ENCODE measurements around the gene ZNF860. TPM values are rescaled to one million over a fixed set of nuclear protein-coding genes. Genes with fewer than 3 reads are reported as not detected.
A peak's percentile ranks its signal among the peaks of the same experiment; 100 is the strongest.
"Not testable (repeated sequence)": the region's sequence is repeated elsewhere in the genome, so short reads cannot be mapped to it uniquely, and the experiment has no call there.

Gene ZNF860
- total and polyA plus RNA-seq, 2 donors: 0.24 to 0.52 TPM

GRCh38 chr3:31979001-31979697 lies 2.4 kb upstream of the ZNF860 start:
- Histone ChIP-seq H3K27me3 (ENCODE audit: control insufficient read depth in 2 of 2, insufficient read depth in 1 of 2, low read length in 1 of 2) (peaks cover 25 to 62% of the 10 kb centered on the region in 2 donors), H3K36me3 (ENCODE audit: control insufficient read depth in 2 of 2, insufficient read depth in 2 of 2, low read length in 1 of 2) (no peaks in the 10 kb centered on the region), H3K27ac (ENCODE audit: low read depth in 1 of 2, low read length in 1 of 2) (no peak overlapping the region), H3K4me3 (ENCODE audit: low read length in 2 of 2) (no peak overlapping the region), H3K9me3 (ENCODE audit: control insufficient read depth in 2 of 2, insufficient read depth in 1 of 2, low read length in 1 of 2) (no peaks in the 10 kb centered on the region), H3K4me1 (ENCODE audit: control insufficient read depth in 2 of 2, insufficient read depth in 2 of 2, low read length in 2 of 2) (peaks cover 4 to 17% of the 10 kb centered on the region in 2 donors)
- DNase-seq (ENCODE audit: low read depth in 6 of 9, low spot score in 9 of 9): no peak
- WGBS: 60% methylated on average over 5 of the region's 5 CpGs

- H3K36me3 ChIP-seq (ENCODE audit: control insufficient read depth in 2 of 2, insufficient read depth in 2 of 2, low read length in 1 of 2): no peaks in the 10 kb centered on the region
- H3K9me3 ChIP-seq (ENCODE audit: control insufficient read depth in 2 of 2, insufficient read depth in 1 of 2, low read length in 1 of 2): no peaks in the 10 kb centered on the region
- H3K4me3 ChIP-seq (ENCODE audit: low read length in 2 of 2): peak overlapping the region; percentile 38 to 47
- peaks cover 4 to 17% of the 10 kb centered on the region in 2 donors for H3K4me1 ChIP-seq (ENCODE audit: control insufficient read depth in 2 of 2, insufficient read depth in 2 of 2, low read length in 2 of 2)
- WGBS: under 1% methylated on average over 66 of the region's 66 CpGs
- peak overlapping the region in 1 of 2 donors; percentile 53 for H3K27ac ChIP-seq (ENCODE audit: low read depth in 1 of 2, low read length in 1 of 2)
- peaks cover 25 to 62% of the 10 kb centered on the region in 2 donors for H3K27me3 ChIP-seq (ENCODE audit: control insufficient read depth in 2 of 2, insufficient read depth in 1 of 2, low read length in 1 of 2)
- DNase-seq (ENCODE audit: low read depth in 6 of 9, low spot score in 9 of 9): peak in 6 of 9 donors; percentile 11 to 58 (median 29)
These were observed 882 bp upstream of the ZNF860 start for GRCh38 chr3:31980530-31981205.

- Histone ChIP-seq H3K27ac (ENCODE audit: low read depth in 1 of 2, low read length in 1 of 2) (no peak overlapping the region), H3K9me3 (ENCODE audit: control insufficient read depth in 2 of 2, insufficient read depth in 1 of 2, low read length in 1 of 2) (no peaks in the 10 kb centered on the region), H3K4me1 (ENCODE audit: control insufficient read depth in 2 of 2, insufficient read depth in 2 of 2, low read length in 2 of 2) (peaks cover 4 to 17% of the 10 kb centered on the region in 2 donors), H3K27me3 (ENCODE audit: control insufficient read depth in 2 of 2, insufficient read depth in 1 of 2, low read length in 1 of 2) (peaks cover 25 to 42% of the 10 kb centered on the region in 2 donors), H3K36me3 (ENCODE audit: control insufficient read depth in 2 of 2, insufficient read depth in 2 of 2, low read length in 1 of 2) (no peaks in the 10 kb centered on the region), H3K4me3 (ENCODE audit: low read length in 2 of 2) (no peak overlapping the region)
- no peak for DNase-seq (ENCODE audit: low read depth in 6 of 9, low spot score in 9 of 9)
- 96% methylated on average over 4 of the region's 4 CpGs for WGBS
These were observed 2.8 kb downstream of the ZNF860 start for GRCh38 chr3:31984321-31984720.

- Histone ChIP-seq H3K4me3 (ENCODE audit: low read length in 2 of 2) (no peak overlapping the region), H3K27ac (ENCODE audit: low read depth in 1 of 2, low read length in 1 of 2) (no peak overlapping the region), H3K27me3 (ENCODE audit: control insufficient read depth in 2 of 2, insufficient read depth in 1 of 2, low read length in 1 of 2) (peaks cover 14 to 27% of the 10 kb centered on the region in 2 donors), H3K36me3 (ENCODE audit: control insufficient read depth in 2 of 2, insufficient read depth in 2 of 2, low read length in 1 of 2) (no peaks in the 10 kb centered on the region), H3K9me3 (ENCODE audit: control insufficient read depth in 2 of 2, insufficient read depth in 1 of 2, low read length in 1 of 2) (no peaks in the 10 kb centered on the region), H3K4me1 (ENCODE audit: control insufficient read depth in 2 of 2, insufficient read depth in 2 of 2, low read length in 2 of 2) (peaks cover 4 to 7% of the 10 kb centered on the region in 2 donors)
- 98% methylated on average over 2 of the region's 2 CpGs for WGBS
- DNase-seq (ENCODE audit: low read depth in 6 of 9, low spot score in 9 of 9): no peak
These were observed 4.3 kb downstream of the ZNF860 start for GRCh38 chr3:31985831-31986230.

- Histone ChIP-seq H3K9me3 (ENCODE audit: control insufficient read depth in 2 of 2, insufficient read depth in 1 of 2, low read length in 1 of 2) (no peaks in the 10 kb centered on the region), H3K36me3 (ENCODE audit: control insufficient read depth in 2 of 2, insufficient read depth in 2 of 2, low read length in 1 of 2) (no peaks in the 10 kb centered on the region), H3K27ac (ENCODE audit: low read depth in 1 of 2, low read length in 1 of 2) (no peak overlapping the region), H3K4me3 (ENCODE audit: low read length in 2 of 2) (no peak overlapping the region), H3K27me3 (ENCODE audit: control insufficient read depth in 2 of 2, insufficient read depth in 1 of 2, low read length in 1 of 2) (peaks cover 0 to 2% of the 10 kb centered on the region in 2 donors), H3K4me1 (ENCODE audit: control insufficient read depth in 2 of 2, insufficient read depth in 2 of 2, low read length in 2 of 2) (no peaks in the 10 kb centered on the region)
- no peak for DNase-seq (ENCODE audit: low read depth in 6 of 9, low spot score in 9 of 9)
- 96% methylated on average over 1 of the region's 1 CpG for WGBS
These were observed 6.7 kb downstream of the ZNF860 start for GRCh38 chr3:31988271-31988670.

GRCh38 chr3:31992995-31993394 lies 11.4 kb downstream of the ZNF860 start:
- not testable (repeated sequence) for H3K4me1 ChIP-seq (ENCODE audit: control insufficient read depth in 2 of 2, insufficient read depth in 2 of 2, low read length in 2 of 2); H3K36me3 ChIP-seq (ENCODE audit: control insufficient read depth in 2 of 2, insufficient read depth in 2 of 2, low read length in 1 of 2); H3K27me3 ChIP-seq (ENCODE audit: control insufficient read depth in 2 of 2, insufficient read depth in 1 of 2, low read length in 1 of 2); H3K9me3 ChIP-seq (ENCODE audit: control insufficient read depth in 2 of 2, insufficient read depth in 1 of 2, low read length in 1 of 2); H3K4me3 ChIP-seq (ENCODE audit: low read length in 2 of 2); H3K27ac ChIP-seq (ENCODE audit: low read depth in 1 of 2, low read length in 1 of 2); DNase-seq (ENCODE audit: low read depth in 6 of 9, low spot score in 9 of 9)
- 98% methylated on average over 6 of the region's 6 CpGs for WGBS

GRCh38 chr3:31993843-31994242 lies 12.3 kb downstream of the ZNF860 start:
- no peaks in the 10 kb centered on the region for H3K9me3 ChIP-seq (ENCODE audit: control insufficient read depth in 2 of 2, insufficient read depth in 1 of 2, low read length in 1 of 2)

GRCh38 chr3:31995026-31995425 lies 13.5 kb downstream of the ZNF860 start:
- H3K27me3 ChIP-seq (ENCODE audit: control insufficient read depth in 2 of 2, insufficient read depth in 1 of 2, low read length in 1 of 2); H3K4me3 ChIP-seq (ENCODE audit: low read length in 2 of 2); H3K4me1 ChIP-seq (ENCODE audit: control insufficient read depth in 2 of 2, insufficient read depth in 2 of 2, low read length in 2 of 2); H3K36me3 ChIP-seq (ENCODE audit: control insufficient read depth in 2 of 2, insufficient read depth in 2 of 2, low read length in 1 of 2); DNase-seq (ENCODE audit: low read depth in 6 of 9, low spot score in 9 of 9); H3K27ac ChIP-seq (ENCODE audit: low read depth in 1 of 2, low read length in 1 of 2); H3K9me3 ChIP-seq (ENCODE audit: control insufficient read depth in 2 of 2, insufficient read depth in 1 of 2, low read length in 1 of 2): not testable (repeated sequence)
- WGBS: 81% methylated on average over 5 of the region's 5 CpGs

More at GRCh38 chr3:31993843-31994242, 12.3 kb downstream of the ZNF860 start:
- 99% methylated on average over 1 of the region's 1 CpG for WGBS
- Histone ChIP-seq H3K27ac (ENCODE audit: low read depth in 1 of 2, low read length in 1 of 2) (no peak overlapping the region), H3K4me1 (ENCODE audit: control insufficient read depth in 2 of 2, insufficient read depth in 2 of 2, low read length in 2 of 2) (no peaks in the 10 kb centered on the region), H3K36me3 (ENCODE audit: control insufficient read depth in 2 of 2, insufficient read depth in 2 of 2, low read length in 1 of 2) (no peaks in the 10 kb centered on the region), H3K4me3 (ENCODE audit: low read length in 2 of 2) (no peak overlapping the region), H3K27me3 (ENCODE audit: control insufficient read depth in 2 of 2, insufficient read depth in 1 of 2, low read length in 1 of 2) (no peaks in the 10 kb centered on the region)
- DNase-seq (ENCODE audit: low read depth in 6 of 9, low spot score in 9 of 9): no peak

GRCh38 chr3:31996195-31996594 lies 14.6 kb downstream of the ZNF860 start:
- DNase-seq (ENCODE audit: low read depth in 6 of 9, low spot score in 9 of 9): no peak
- no peaks in the 10 kb centered on the region for H3K4me1 ChIP-seq (ENCODE audit: control insufficient read depth in 2 of 2, insufficient read depth in 2 of 2, low read length in 2 of 2)
- 98% methylated on average over 1 of the region's 1 CpG for WGBS
- no peaks in the 10 kb centered on the region for H3K9me3 ChIP-seq (ENCODE audit: control insufficient read depth in 2 of 2, insufficient read depth in 1 of 2, low read length in 1 of 2)
- H3K36me3 ChIP-seq (ENCODE audit: control insufficient read depth in 2 of 2, insufficient read depth in 2 of 2, low read length in 1 of 2): no peaks in the 10 kb centered on the region
- H3K27ac ChIP-seq (ENCODE audit: low read depth in 1 of 2, low read length in 1 of 2): no peak overlapping the region
- no peaks in the 10 kb centered on the region for H3K27me3 ChIP-seq (ENCODE audit: control insufficient read depth in 2 of 2, insufficient read depth in 1 of 2, low read length in 1 of 2)
- H3K4me3 ChIP-seq (ENCODE audit: low read length in 2 of 2): no peak overlapping the region
